ENCODE results near the gene NRXN3.

NRXN3 gene

GRCh38 chr14:78863143-78863542, 693.0 kb downstream of the NRXN3 start:
- peak; percentile 13 for DNase-seq (ENCODE audit: low spot score)
- in situ Hi-C loops (cut with MboI; ENCODE audit: low sequenced_read_pairs, unreplicated experiment), result no loop called here
- no peak for TF ChIP-seq CTCF (IDR thresholded peaks at IDR 0.05; ENCODE audit: borderline replicate concordance, control extremely low read depth, extremely low read depth, insufficient read depth, missing control alignments)

GRCh38 chr14:78872837-78873236, 702.7 kb downstream of the NRXN3 start:
- no peak for DNase-seq (ENCODE audit: low spot score)
- in situ Hi-C loops (cut with MboI; ENCODE audit: low sequenced_read_pairs, unreplicated experiment), result no loop called here
- TF ChIP-seq CTCF (IDR thresholded peaks at IDR 0.05; ENCODE audit: borderline replicate concordance, control extremely low read depth, extremely low read depth, insufficient read depth, missing control alignments), result no peak

- TF ChIP-seq CTCF (IDR thresholded peaks at IDR 0.05; ENCODE audit: borderline replicate concordance, control extremely low read depth, extremely low read depth, insufficient read depth, missing control alignments), result no peak
- no peak for DNase-seq (ENCODE audit: low spot score)
- in situ Hi-C loops (cut with MboI; ENCODE audit: low sequenced_read_pairs, unreplicated experiment), result no loop called here
Observed at GRCh38 chr14:78873581-78873980, 703.4 kb downstream of the NRXN3 start.

GRCh38 chr14:78875049-78875448, 704.9 kb downstream of the NRXN3 start:
- no peak for TF ChIP-seq CTCF (IDR thresholded peaks at IDR 0.05; ENCODE audit: borderline replicate concordance, control extremely low read depth, extremely low read depth, insufficient read depth, missing control alignments)
- DNase-seq (ENCODE audit: low spot score), result no peak
- in situ Hi-C loops (cut with MboI; ENCODE audit: low sequenced_read_pairs, unreplicated experiment), result no loop called here

GRCh38 chr14:78885884-78886283, 715.7 kb downstream of the NRXN3 start:
- in situ Hi-C loops (cut with MboI; ENCODE audit: low sequenced_read_pairs, unreplicated experiment), result no loop called here
- DNase-seq (ENCODE audit: low spot score), result no peak
- TF ChIP-seq CTCF (IDR thresholded peaks at IDR 0.05; ENCODE audit: borderline replicate concordance, control extremely low read depth, extremely low read depth, insufficient read depth, missing control alignments), result no peak

- in situ Hi-C loops (cut with MboI; ENCODE audit: low sequenced_read_pairs, unreplicated experiment), result no loop called here
- no peak for TF ChIP-seq CTCF (IDR thresholded peaks at IDR 0.05; ENCODE audit: borderline replicate concordance, control extremely low read depth, extremely low read depth, insufficient read depth, missing control alignments)
- no peak for DNase-seq (ENCODE audit: low spot score)
Observed at GRCh38 chr14:78897443-78897842, 727.3 kb downstream of the NRXN3 start.
